ENCODE data around the gene WDR83. TPM values are rescaled to one million over a fixed set of nuclear protein-coding genes. Genes with fewer than 3 reads are reported as not detected.

The WDR83 gene
- total RNA-seq, 1 experiment from 2014 or later = 19.4 TPM

- Histone ChIP-seq H3K4me1 (ENCODE audit: insufficient read depth, low read length, poor library complexity, severe bottlenecking) (no peaks in the 10 kb centered on the region), H3K9me3 (ENCODE audit: low read depth, low read length, poor library complexity, severe bottlenecking) (no peaks in the 10 kb centered on the region), H3K27me3 (replicated peaks; ENCODE audit: insufficient read depth, low read depth, low read length, poor library complexity) (no peaks in the 10 kb centered on the region), H3K4me3 (ENCODE audit: low read depth, low read length, poor library complexity, severe bottlenecking) (no peak overlapping the region), H3K27ac (ENCODE audit: low read depth, low read length, poor library complexity, severe bottlenecking) (no peak overlapping the region), H3K36me3 (ENCODE audit: insufficient read depth, low read length, poor library complexity, severe bottlenecking) (no peaks in the 10 kb centered on the region)
- ChIA-PET POLR2A (ENCODE audit: low non-redundant PET) (no interaction called here), CTCF (no interaction called here)
- intact Hi-C loops (cut with micrococcal nuclease; ENCODE audit: unreplicated experiment) = loop anchor here (10.0 kb wide), 1 partner anchor 762 kb away; the partner anchor contains the start of gene ZNF69
- no TSS peak for BruUV-seq (replicated peaks)
- TF ChIP-seq, protein P1, sequence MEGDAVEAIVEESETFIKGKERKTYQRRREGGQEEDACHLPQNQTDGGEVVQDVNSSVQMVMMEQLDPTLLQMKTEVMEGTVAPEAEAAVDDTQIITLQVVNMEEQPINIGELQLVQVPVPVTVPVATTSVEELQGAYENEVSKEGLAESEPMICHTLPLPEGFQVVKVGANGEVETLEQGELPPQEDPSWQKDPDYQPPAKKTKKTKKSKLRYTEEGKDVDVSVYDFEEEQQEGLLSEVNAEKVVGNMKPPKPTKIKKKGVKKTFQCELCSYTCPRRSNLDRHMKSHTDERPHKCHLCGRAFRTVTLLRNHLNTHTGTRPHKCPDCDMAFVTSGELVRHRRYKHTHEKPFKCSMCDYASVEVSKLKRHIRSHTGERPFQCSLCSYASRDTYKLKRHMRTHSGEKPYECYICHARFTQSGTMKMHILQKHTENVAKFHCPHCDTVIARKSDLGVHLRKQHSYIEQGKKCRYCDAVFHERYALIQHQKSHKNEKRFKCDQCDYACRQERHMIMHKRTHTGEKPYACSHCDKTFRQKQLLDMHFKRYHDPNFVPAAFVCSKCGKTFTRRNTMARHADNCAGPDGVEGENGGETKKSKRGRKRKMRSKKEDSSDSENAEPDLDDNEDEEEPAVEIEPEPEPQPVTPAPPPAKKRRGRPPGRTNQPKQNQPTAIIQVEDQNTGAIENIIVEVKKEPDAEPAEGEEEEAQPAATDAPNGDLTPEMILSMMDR (conservative IDR thresholded peaks at IDR 0.05; ENCODE audit: low read depth, low read length) = no peak
- TF ChIP-seq EZH2 (IDR thresholded peaks at IDR 0.05; ENCODE audit: borderline replicate concordance, low read depth, low read length, poor library complexity, severe bottlenecking) = no peak
- no peak for DNase-seq (ENCODE audit: low spot score)
Measured at GRCh38 chr19:12646551-12646950, 20.1 kb upstream of the WDR83 start.

DNA sequence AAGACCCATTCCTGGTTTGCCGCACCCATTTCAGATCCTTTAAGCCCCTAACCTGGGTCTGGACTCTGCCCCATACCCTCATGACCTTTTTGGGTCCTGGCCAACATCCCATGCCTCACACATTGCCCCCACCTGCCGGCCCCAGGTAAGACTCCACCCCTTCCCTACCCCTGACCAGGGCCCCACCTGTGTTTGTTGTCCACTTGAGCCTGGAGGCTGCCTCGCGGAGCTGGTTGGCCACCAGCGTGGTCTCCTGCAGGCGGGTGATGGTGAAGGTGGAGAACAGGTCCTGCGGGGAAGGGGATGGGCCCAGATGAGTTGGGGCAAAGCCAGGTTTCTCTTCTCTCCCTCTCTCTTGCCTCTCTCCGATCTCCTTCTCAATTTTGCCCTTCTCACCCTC, 19.6 kb upstream of the WDR83 start:
- no peaks in the 10 kb centered on the region for H3K36me3 ChIP-seq (ENCODE audit: insufficient read depth, low read length, poor library complexity, severe bottlenecking)
- no peak for TF ChIP-seq EZH2 (IDR thresholded peaks at IDR 0.05; ENCODE audit: borderline replicate concordance, low read depth, low read length, poor library complexity, severe bottlenecking)
- TF ChIP-seq, protein P1 (conservative IDR thresholded peaks at IDR 0.05; ENCODE audit: low read depth, low read length) = no peak
- H3K27me3 ChIP-seq (replicated peaks; ENCODE audit: insufficient read depth, low read depth, low read length, poor library complexity) = no peaks in the 10 kb centered on the region
- H3K4me3 ChIP-seq (ENCODE audit: low read depth, low read length, poor library complexity, severe bottlenecking) = no peak overlapping the region
- POLR2A ChIA-PET (ENCODE audit: low non-redundant PET) = no interaction called here
- CTCF ChIA-PET = no interaction called here
- no peaks in the 10 kb centered on the region for H3K9me3 ChIP-seq (ENCODE audit: low read depth, low read length, poor library complexity, severe bottlenecking)
- no peak for DNase-seq (ENCODE audit: low spot score)
- no TSS peak for BruUV-seq (replicated peaks)
- no peak overlapping the region for H3K27ac ChIP-seq (ENCODE audit: low read depth, low read length, poor library complexity, severe bottlenecking)
- no peaks in the 10 kb centered on the region for H3K4me1 ChIP-seq (ENCODE audit: insufficient read depth, low read length, poor library complexity, severe bottlenecking)
- intact Hi-C loops (cut with micrococcal nuclease; ENCODE audit: unreplicated experiment) = loop anchor here (10.0 kb wide), 1 partner anchor 762 kb away; the partner anchor contains the start of gene ZNF69

DNA sequence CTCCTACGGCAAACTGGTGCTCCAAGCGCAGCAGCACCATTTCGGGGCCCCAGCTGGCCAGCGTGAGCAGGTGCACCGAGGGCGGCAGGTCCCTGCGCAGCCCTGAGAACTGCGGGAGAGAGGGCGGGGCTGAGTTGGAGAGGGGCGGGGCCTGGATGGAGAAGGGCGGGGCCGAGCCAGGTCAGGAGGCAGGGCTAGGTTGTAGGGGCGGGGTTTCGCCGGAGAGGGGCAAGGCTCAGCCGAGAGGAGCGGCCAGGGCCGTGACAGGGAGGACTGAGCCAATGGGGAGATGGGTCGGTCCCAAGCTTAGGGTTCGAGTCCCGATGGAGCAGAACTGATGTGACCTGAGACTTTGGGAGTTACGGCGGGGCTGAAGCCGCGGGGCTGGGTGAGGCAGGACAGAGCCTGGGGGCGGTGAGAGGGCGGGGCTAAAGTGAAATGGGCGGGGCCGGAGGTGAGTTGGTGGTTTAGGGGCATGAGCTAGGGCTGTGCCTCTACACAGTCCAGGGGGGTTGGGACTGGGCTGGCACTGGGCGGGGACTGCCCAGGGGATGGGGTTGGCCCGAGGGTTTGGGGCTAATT, 19.0 kb upstream of the WDR83 start:
- H3K9me3 ChIP-seq (ENCODE audit: low read depth, low read length, poor library complexity, severe bottlenecking) = no peaks in the 10 kb centered on the region
- TF ChIP-seq, protein P1 (conservative IDR thresholded peaks at IDR 0.05; ENCODE audit: low read depth, low read length) = no peak
- TF ChIP-seq EZH2 (IDR thresholded peaks at IDR 0.05; ENCODE audit: borderline replicate concordance, low read depth, low read length, poor library complexity, severe bottlenecking) = no peak
- BruUV-seq (replicated peaks) = no TSS peak
- DNase-seq (ENCODE audit: low spot score) = peak; percentile 60
- ChIA-PET CTCF (no interaction called here), POLR2A (ENCODE audit: low non-redundant PET) (interaction anchor here (0.6 kb wide), 1 partner anchor 19 kb away, joined by 5 read pairs; the partner anchor contains the start of genes MAN2B1 and WDR83)
- no peaks in the 10 kb centered on the region for H3K4me1 ChIP-seq (ENCODE audit: insufficient read depth, low read length, poor library complexity, severe bottlenecking)
- H3K4me3 ChIP-seq (ENCODE audit: low read depth, low read length, poor library complexity, severe bottlenecking) = peak overlapping the region; percentile 28
- H3K27me3 ChIP-seq (replicated peaks; ENCODE audit: insufficient read depth, low read depth, low read length, poor library complexity) = no peaks in the 10 kb centered on the region
- H3K36me3 ChIP-seq (ENCODE audit: insufficient read depth, low read length, poor library complexity, severe bottlenecking) = no peaks in the 10 kb centered on the region
- no peak overlapping the region for H3K27ac ChIP-seq (ENCODE audit: low read depth, low read length, poor library complexity, severe bottlenecking)
- intact Hi-C loops (cut with micrococcal nuclease; ENCODE audit: unreplicated experiment) = loop anchor here (10.0 kb wide), 1 partner anchor 763 kb away; the partner anchor contains the start of gene ZNF69

All from A673 (cell line).